ENCODE results near the gene ENPP7. TPM values are rescaled to one million over a fixed set of nuclear protein-coding genes. Genes with fewer than 3 reads are reported as not detected.

Gene ENPP7
- total RNA-seq, 1 donor from 2014 or later: not detected

- Mint-ChIP-seq H3K27ac (ENCODE audit: unreplicated experiment) (no peak overlapping the region), H3K4me1 (peaks cover 14% of the 10 kb centered on the region), H3K27me3 (ENCODE audit: low read depth) (peaks cover 24% of the 10 kb centered on the region), H3K9me3 (no peaks in the 10 kb centered on the region), H3K4me3 (peak overlapping the region; percentile 31), H3K36me3 (ENCODE audit: low read depth) (no peaks in the 10 kb centered on the region)
- no peak for TF ChIP-seq CTCF (conservative IDR thresholded peaks at IDR 0.05)
- DNase-seq (ENCODE audit: low read depth, low spot score): no peak
These were observed 9.7 kb downstream of the ENPP7 start for GRCh38 chr17:79740413-79740812.

- H3K4me1 Mint-ChIP-seq: peaks cover 17% of the 10 kb centered on the region
- no peaks in the 10 kb centered on the region for H3K36me3 Mint-ChIP-seq (ENCODE audit: low read depth)
- DNase-seq (ENCODE audit: low read depth, low spot score): no peak
- H3K27me3 Mint-ChIP-seq (ENCODE audit: low read depth): peaks cover 30% of the 10 kb centered on the region
- H3K27ac Mint-ChIP-seq (ENCODE audit: unreplicated experiment): no peak overlapping the region
- no peak for TF ChIP-seq CTCF (conservative IDR thresholded peaks at IDR 0.05)
- H3K4me3 Mint-ChIP-seq: no peak overlapping the region
- H3K9me3 Mint-ChIP-seq: no peaks in the 10 kb centered on the region
These were observed 10.6 kb downstream of the ENPP7 start for GRCh38 chr17:79741401-79741750.

- Mint-ChIP-seq H3K4me1 (peaks cover 21% of the 10 kb centered on the region), H3K9me3 (no peaks in the 10 kb centered on the region), H3K36me3 (ENCODE audit: low read depth) (no peaks in the 10 kb centered on the region), H3K27ac (ENCODE audit: unreplicated experiment) (no peak overlapping the region), H3K4me3 (no peak overlapping the region), H3K27me3 (ENCODE audit: low read depth) (peaks cover 36% of the 10 kb centered on the region)
- TF ChIP-seq CTCF (conservative IDR thresholded peaks at IDR 0.05): peak; percentile 99
- DNase-seq (ENCODE audit: low read depth, low spot score): peak; percentile 96
These were observed 11.2 kb downstream of the ENPP7 start for GRCh38 chr17:79741751-79742588.

GRCh38 chr17:79742589-79742918 is 11.8 kb downstream of the ENPP7 start:
- H3K9me3 Mint-ChIP-seq: no peaks in the 10 kb centered on the region
- no peak for DNase-seq (ENCODE audit: low read depth, low spot score)
- TF ChIP-seq CTCF (conservative IDR thresholded peaks at IDR 0.05): no peak
- H3K4me3 Mint-ChIP-seq: no peak overlapping the region
- no peak overlapping the region for H3K27ac Mint-ChIP-seq (ENCODE audit: unreplicated experiment)
- H3K36me3 Mint-ChIP-seq (ENCODE audit: low read depth): no peaks in the 10 kb centered on the region
- peaks cover 41% of the 10 kb centered on the region for H3K27me3 Mint-ChIP-seq (ENCODE audit: low read depth)
- peaks cover 25% of the 10 kb centered on the region for H3K4me1 Mint-ChIP-seq

- no peak overlapping the region for H3K27ac Mint-ChIP-seq (ENCODE audit: unreplicated experiment)
- peaks cover 28% of the 10 kb centered on the region for H3K4me1 Mint-ChIP-seq
- TF ChIP-seq CTCF (conservative IDR thresholded peaks at IDR 0.05): no peak
- peak overlapping the region; percentile 41 for H3K4me3 Mint-ChIP-seq
- no peak for DNase-seq (ENCODE audit: low read depth, low spot score)
- H3K27me3 Mint-ChIP-seq (ENCODE audit: low read depth): peaks cover 45% of the 10 kb centered on the region
- no peaks in the 10 kb centered on the region for H3K36me3 Mint-ChIP-seq (ENCODE audit: low read depth)
- H3K9me3 Mint-ChIP-seq: no peaks in the 10 kb centered on the region
These were observed 12.3 kb downstream of the ENPP7 start for GRCh38 chr17:79742951-79743476.
